HTERT RPE-1 (cell line): ENCODE results near the gene F10.
"Not testable (repeated sequence)": the region's sequence is repeated elsewhere in the genome, so short reads cannot be mapped to it uniquely, and the experiment has no call there.

Experiments used
- in situ Hi-C: fragments of 300-500 bp; cut with MboI; formaldehyde crosslinking; loops from 4 replicates; pipeline ENCODE4 v1.14.3; 2020; ENCODE audit warnings: low sequenced_read_pairs

The F10 gene

GRCh38 chr13:113122550-113123225, at the start of gene F10:
F10 (plus strand) TSS chr13:113122799; CDS start chr13:113122856, 57 bp downstream.
- in situ Hi-C loops = no loop called here

DNA sequence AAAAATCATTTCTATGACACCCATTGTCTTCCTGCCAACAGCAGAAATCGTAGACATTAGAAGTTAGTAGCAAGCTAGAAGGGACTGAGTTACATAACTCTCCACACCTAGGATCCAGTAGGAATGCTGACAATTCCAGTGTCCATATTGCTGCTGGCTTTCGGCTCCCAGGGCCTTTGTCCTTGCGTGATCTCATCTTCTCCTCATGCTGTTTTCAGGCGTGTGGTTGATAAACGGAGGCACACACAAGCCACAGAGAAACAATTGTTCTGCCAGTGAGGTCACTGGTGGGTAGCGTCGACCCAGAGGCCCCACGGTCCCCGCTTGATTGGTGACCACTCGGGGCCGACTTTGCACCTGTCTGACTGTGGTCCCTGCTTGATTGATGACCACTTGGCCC, 48.7 kb upstream of the F10 start:
- in situ Hi-C loops = no loop called here

DNA sequence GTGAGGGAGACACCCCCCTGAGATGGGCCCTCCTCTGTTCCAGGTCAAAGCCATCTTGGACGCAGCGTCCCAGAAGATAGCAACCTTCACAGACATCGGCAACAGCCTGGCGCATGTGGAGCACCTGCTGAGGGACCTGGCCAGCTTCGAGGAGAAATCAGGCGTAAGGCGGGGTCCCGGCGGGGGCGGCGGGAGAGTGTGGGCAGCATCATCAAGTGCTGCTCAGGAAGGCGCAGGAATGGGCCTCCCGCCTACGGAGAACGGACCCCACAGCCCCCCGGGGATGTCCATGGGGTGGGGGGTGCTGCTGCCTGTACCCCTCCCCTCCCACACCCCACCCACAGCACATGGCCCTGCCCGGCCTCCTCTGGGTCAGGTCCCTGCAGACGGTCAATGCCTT, 48.2 kb upstream of the F10 start:
- in situ Hi-C loops = no loop called here

DNA sequence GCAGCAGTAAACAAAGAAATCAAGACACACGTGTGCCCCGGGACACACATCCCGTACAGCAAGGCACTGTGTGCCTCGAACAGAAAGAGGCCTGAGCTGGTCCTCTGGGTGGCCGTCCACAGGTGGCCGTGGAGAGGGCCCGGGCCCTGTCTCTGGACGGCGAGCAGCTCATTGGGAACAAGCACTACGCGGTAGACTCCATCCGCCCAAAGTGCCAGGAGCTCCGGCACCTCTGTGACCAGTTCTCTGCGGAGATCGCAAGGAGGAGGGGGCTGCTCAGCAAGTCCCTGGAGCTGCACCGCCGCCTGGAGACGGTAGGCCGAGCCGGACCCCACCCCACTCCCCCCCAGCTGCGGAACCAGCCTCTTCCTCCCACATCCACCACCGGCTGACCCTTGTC, 47.7 kb upstream of the F10 start:
- in situ Hi-C loops = no loop called here

DNA sequence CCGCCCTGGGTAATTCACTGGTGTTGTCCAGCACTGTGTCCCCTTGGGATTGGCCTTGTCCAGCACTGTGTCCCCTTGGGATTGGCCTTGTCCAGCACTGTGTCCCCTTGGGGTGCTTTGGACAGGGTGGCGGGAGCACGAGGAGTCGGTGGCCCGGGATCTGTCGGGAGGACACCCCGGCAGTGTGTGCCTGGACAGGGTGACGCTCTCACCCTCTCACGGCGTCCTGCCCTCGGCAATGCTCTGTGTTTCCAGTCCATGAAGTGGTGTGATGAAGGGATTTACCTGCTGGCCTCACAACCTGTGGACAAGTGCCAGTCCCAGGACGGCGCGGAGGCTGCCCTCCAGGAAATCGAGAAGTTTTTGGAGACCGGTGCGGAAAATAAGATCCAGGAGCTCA, 46.9 kb upstream of the F10 start:
- in situ Hi-C loops = no loop called here

GRCh38 chr13:113076681-113077401, 45.8 kb upstream of the F10 start:
- in situ Hi-C loops = no loop called here

DNA sequence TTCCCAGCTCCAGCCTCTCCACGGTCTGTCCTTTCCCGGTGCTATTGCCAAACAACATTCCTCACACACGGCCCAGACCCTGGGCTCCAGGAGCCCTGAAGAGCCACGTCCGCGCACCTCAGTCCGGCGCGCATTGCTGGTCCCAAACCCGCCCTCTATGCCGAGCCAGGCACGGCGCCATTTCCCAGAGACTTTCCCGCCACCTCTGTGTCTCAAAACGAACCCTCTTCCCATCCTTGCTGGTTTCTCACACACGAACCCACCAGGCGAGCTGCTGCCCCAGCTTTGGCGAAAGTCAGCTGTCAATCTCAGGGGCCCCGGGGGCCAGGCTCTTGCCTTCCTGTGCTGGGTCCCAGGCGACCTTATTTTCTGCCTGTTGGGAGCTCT, 45.0 kb upstream of the F10 start:
- in situ Hi-C loops = no loop called here

- in situ Hi-C loops = no loop called here
Observed at GRCh38 chr13:113077953-113078901, 44.4 kb upstream of the F10 start.

DNA sequence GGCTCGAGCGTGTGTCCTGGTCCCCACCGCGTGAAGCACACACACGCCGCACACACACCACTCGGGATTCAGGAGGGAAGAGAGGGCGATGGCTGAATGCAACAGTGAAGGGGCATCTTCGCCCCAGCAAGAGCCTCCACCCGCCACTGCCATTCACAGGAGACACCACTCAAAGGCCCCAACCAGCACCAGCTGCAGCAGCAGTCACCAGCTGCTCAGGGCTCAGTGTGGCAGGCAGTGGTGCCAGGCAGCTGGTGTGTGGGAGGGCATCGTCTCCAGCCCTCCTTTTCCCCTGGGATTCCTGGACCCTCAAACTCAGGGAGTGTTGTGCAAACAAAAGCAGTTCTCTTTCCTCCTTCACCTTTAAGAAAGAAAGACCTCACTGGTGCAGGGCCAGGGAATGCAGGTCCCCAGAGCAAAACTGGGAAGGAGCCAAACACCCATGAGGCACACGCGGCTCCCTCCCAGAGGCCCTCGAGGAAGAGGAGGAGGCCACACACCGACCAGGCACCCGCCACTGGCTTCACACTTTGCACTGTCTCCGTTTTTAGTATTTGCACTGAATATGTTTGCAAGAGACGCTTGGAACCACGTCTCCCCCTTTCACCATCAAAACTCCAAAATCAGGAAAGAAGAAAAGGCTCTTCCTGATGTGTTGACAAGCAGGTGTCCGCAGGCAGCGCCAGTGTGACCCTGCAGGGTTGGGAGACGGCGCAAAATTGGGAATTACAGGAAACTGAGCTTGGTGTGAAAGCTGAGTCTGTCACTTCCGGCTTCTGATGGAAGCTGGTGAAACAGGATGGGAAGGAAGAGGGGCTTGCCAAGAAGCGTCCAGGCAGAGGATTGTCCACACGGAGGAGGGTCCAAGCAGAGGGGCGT, 43.5 kb upstream of the F10 start:
- in situ Hi-C loops = no loop called here

DNA sequence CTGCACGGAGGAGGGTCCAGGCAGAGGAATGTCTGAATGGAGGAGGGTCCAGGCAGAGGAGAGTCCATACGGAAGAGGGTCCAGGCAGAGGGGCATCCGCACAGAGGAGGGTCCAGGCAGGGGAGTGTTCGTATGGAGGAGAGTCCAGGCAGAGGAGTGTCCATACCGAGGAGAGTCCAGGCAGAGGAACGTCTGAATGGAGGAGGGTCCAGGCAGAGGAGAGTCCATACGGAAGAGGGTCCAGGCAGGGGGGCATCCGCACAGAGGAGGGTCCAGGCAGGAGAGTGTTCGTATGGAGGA, 42.9 kb upstream of the F10 start:
- in situ Hi-C loops = not testable (repeated sequence)

GRCh38 chr13:113080361-113080831, 42.2 kb upstream of the F10 start:
- in situ Hi-C loops = no loop called here

DNA sequence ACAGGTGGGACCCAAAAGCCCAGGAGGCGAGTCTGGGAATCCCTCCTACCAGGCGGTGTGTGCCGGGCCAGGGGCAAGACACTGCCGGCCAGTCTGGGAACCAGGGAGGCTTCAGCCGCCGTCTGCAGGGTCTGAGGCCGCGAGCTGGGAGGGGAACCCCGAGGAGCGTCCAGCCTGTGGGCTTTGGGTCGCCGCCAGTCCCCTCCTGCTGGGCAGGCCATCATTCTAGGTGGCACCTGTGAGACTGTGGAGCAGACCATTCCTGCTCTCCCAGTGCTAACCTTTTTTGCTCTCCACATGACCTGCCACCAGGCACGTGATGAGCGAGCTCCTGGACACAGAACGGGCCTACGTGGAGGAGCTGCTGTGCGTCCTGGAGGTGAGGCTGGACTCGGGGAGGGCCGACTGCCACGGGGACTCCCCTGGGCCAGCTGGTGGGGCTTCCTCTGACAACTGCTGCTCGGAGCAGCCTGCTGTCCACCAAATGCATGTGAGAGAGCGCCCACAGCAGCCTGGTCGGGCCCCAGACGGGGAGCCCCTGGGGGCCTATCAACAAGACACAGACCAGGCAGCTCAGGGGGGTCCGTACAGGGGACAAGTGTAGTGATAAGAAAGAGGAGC, 41.6 kb upstream of the F10 start:
- in situ Hi-C loops = no loop called here

DNA sequence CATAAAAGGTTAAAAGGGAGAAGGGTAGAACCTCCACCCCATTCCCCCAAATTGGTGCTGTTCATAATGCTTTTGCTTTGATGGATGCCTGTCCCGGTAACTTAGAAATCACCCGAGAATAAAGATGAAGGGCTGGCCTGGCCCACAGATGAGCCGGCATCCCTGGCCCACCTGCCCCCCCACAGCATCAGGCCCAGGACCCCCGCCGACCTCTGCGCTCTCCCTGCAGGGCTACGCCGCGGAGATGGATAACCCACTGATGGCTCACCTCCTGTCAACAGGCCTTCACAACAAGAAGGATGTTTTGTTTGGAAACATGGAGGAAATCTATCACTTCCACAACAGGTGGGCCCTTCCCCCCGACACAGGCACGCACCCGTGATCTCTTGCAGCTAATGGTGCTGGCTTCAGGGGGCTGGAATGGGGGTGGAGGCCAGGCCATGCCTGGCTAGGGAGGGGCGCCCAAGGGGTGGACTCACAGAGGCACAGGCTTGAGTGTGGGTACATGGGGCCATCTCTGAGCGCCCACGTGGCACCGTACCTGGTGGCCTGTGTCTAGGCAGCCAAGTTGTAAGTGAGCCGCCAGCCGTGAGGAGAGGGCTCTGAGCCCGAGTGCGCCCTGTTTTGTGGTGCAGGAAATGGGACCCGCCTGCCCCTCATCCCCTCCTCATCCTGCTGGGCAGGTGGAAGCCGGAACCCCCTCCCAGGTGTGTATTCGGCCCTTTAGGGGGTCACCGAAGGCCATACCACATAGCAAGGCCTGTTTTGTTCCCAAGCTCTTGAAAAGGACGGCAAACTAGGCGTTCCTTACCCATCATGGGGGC, 40.2 kb upstream of the F10 start:
- in situ Hi-C loops = no loop called here

GRCh38 chr13:113083022-113083373, 39.6 kb upstream of the F10 start:
- in situ Hi-C loops = no loop called here

GRCh38 chr13:113083402-113084061, 39.1 kb upstream of the F10 start:
- in situ Hi-C loops = no loop called here

DNA sequence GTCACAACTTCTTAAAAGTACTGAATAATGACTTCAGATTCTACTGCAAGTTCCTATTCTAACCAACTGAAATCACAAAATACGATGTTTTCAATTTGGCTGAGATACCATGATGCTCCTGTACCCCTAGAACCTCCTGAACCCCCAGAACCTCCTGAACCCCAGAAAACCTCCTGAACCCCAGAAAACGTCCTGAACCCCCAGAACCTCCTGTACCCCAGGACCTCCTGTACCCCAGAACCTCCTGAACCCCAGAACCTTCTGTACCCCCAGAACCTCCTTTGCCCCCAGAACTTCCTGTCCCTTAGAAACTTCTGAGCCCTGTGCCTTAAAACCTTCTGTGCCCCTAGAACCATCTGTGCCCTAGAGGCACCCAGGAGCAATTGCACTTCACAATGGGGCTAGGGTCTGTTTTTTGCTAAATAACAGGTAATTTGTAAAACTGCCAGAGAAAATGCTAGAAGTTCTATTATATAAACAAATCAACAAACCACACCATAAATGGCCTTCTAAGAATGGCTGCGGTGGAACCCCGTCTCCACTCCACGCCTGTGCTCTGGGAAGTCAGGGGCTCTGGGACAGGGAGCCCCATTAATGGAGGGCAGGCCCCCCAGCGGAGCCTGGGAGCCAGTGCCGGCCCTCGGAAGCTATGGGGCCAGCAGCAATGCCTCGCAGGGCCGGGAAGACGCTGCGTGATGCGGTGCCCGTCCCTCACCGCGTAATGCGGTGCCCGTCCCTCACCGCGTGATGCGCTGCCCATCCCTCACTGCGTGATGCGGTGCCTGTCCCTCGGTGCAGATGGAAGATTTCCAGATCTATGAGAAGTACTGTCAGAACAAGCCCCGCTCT, 38.3 kb upstream of the F10 start:
- in situ Hi-C loops = no loop called here

GRCh38 chr13:113084943-113085540, 37.6 kb upstream of the F10 start:
- in situ Hi-C loops = no loop called here
